ENCODE data around the gene TMEM263.

TMEM263 gene

DNA sequence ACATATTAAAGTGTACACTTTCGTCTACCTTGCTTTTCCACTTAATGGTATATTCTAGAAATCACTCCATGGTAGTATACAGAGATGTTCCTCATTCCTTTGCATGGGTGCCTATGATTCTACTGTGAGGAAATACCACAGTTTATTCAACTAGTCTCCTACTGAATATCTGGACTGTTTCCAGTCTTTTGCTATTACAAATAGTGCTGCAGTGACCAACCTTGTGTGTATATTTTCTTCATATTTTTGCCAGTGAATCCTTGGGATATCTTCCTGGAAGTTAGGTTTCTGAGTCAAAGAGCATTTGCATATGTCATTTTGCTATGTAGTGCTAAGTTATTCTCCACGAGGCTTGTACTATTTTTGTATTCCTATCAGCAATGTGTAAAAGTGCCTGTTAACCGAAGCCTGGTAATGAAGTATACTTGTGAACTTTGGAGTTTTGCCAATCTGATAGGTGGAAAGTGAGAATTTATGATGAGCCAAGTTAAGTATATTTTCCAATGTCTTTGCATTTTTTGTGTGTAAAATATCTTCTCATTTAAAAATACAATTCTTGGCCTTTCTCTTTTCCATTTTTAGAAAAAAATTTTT is 31.3 kb upstream of the TMEM263 start:
- no peak for DNase-seq
- TF ChIP-seq POLR2A (IDR thresholded peaks at IDR 0.05; ENCODE audit: low read length) (no peak), GATA1 (IDR thresholded peaks at IDR 0.05; ENCODE audit: low read depth, low read length) (no peak)

- no peak for DNase-seq
- TF ChIP-seq GATA1 (IDR thresholded peaks at IDR 0.05; ENCODE audit: low read depth, low read length) = no peak
- no peak for TF ChIP-seq POLR2A (IDR thresholded peaks at IDR 0.05; ENCODE audit: low read length)
Measured at GRCh38 chr12:106926657-106927056, 29.1 kb upstream of the TMEM263 start.

DNA sequence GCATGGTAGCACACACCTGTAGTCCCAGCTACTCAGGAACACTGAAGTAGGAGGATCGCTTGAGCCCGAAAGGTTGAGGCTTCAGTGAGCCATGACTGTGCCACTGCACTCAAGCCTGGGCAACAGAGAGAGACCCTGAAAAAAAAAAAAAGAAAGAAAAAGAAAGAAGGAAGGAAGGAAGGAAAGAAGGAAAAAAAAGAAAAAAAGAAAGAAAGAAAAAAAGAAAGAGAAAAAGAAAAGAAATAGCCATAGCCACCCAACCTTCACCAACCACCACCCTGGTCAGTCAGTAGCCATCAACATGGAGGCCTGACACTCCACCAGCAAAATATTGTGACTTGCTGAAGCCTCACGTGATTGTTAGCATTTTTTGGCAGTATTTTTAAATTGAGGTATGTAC is 21.4 kb upstream of the TMEM263 start:
- no peak for DNase-seq
- TF ChIP-seq POLR2A (IDR thresholded peaks at IDR 0.05; ENCODE audit: low read length) = no peak
- no peak for TF ChIP-seq GATA1 (IDR thresholded peaks at IDR 0.05; ENCODE audit: low read depth, low read length)

GRCh38 chr12:106941481-106942156 is 14.1 kb upstream of the TMEM263 start:
- peak; percentile 57 to 86 for DNase-seq
- no peak for TF ChIP-seq GATA1 (IDR thresholded peaks at IDR 0.05; ENCODE audit: low read depth, low read length)
- TF ChIP-seq POLR2A (IDR thresholded peaks at IDR 0.05; ENCODE audit: low read length) = no peak

- DNase-seq = peak; percentile 62 to 90
- no peak for TF ChIP-seq POLR2A (IDR thresholded peaks at IDR 0.05; ENCODE audit: low read length)
- no peak for TF ChIP-seq GATA1 (IDR thresholded peaks at IDR 0.05; ENCODE audit: low read depth, low read length)
Measured at GRCh38 chr12:106942775-106943174, 12.9 kb upstream of the TMEM263 start.

DNA sequence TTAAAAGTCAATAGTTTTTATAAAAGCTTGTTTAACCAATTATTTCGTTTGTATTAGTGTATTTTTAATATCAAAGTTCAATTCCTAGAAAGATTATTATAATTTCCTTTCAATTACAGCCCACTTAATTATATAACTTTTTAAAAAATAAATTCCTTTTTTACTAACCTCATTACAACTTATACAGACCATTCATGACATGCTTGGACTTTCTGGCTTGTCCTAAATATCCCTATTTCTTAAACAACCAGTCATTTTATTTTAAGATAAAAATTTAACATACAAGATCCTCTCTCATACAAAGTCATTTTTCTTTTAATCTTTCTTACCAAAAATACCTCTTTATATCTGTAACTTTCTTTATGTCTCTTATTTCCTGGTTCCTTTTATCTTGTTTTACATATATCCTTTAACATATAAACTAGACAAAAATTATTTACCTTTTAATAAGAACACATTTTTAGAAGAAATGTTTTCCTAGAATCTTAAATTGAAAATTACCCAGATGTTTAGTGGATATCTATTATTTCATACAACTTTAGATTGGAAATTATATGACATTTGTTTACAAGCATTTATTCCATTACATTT is 10.4 kb upstream of the TMEM263 start:
- DNase-seq = peak; percentile 45 to 67
- no peak for TF ChIP-seq GATA1 (IDR thresholded peaks at IDR 0.05; ENCODE audit: low read depth, low read length)
- TF ChIP-seq POLR2A (IDR thresholded peaks at IDR 0.05; ENCODE audit: low read length) = no peak

DNA sequence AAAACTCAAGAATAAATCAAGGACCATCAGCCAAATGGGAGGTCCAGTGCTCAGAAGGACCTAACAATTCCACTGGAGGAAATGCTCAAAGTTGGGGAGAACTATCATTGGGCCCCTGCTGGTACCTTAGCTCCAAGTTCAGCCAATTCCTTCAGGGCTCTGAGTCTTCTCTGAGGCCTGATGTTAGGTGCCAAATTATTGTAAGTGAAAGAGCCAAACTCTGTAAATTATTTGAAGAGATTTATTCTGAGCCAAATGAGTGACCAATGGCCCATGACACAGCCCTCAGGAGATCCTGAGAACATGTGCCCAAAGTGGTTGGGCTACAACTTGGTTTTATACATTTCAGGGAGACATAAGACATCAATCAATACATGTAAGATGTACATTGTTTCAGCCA is 8.2 kb upstream of the TMEM263 start:
- DNase-seq = no peak
- TF ChIP-seq POLR2A (IDR thresholded peaks at IDR 0.05; ENCODE audit: low read length) = no peak
- TF ChIP-seq GATA1 (IDR thresholded peaks at IDR 0.05; ENCODE audit: low read depth, low read length) = no peak

GRCh38 chr12:106950591-106950990 is 5.1 kb upstream of the TMEM263 start:
- no peak for DNase-seq

DNA sequence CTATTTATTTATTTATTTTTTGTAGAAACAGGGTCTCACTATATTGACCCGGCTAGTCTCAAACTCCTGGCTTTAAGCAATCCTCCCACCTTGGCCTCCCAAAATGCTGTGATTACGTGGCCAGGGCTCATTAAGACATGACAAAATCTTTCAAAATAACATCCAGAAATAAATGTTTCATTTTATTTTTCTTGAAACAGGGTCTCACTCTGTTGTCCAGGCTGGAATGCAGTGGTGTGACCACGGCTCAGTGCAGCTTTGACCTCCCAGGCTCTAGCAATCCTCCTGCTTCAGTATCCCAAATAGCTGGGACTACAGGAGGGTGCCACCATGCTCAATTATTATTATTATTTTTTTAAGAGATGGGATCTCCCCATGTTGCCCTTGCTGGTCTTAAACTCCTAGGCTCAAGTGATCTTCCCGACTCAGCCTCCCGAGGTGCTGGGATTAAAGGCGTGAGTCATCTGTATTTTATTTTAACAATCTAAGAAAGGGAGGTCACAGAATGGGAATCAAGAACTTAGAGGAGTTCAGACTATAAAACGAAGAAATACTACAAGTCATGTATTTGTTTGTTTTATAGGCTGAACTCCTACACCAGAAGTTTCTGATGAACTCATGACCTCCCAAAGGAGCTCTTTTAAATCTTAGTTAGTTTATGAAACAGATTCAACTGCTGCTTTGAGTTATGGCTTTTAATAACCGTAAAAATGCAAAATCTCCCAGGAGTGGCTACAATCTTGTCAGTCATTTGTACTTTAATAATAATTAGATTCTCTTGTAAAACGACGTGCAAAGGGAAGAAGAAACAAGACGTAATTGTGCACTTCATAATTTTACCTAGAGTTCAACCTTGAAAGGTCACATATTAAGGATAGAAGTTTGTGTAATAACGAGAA is 2.1 kb upstream of the TMEM263 start:
- TF ChIP-seq GATA1 (IDR thresholded peaks at IDR 0.05; ENCODE audit: low read depth, low read length) (no peak), POLR2A (IDR thresholded peaks at IDR 0.05; ENCODE audit: low read length) (no peak)
- DNase-seq = no peak

More at GRCh38 chr12:106950591-106950990, 5.1 kb upstream of the TMEM263 start:
- TF ChIP-seq GATA1 (IDR thresholded peaks at IDR 0.05; ENCODE audit: low read depth, low read length) (no peak), POLR2A (IDR thresholded peaks at IDR 0.05; ENCODE audit: low read length) (no peak)

DNA sequence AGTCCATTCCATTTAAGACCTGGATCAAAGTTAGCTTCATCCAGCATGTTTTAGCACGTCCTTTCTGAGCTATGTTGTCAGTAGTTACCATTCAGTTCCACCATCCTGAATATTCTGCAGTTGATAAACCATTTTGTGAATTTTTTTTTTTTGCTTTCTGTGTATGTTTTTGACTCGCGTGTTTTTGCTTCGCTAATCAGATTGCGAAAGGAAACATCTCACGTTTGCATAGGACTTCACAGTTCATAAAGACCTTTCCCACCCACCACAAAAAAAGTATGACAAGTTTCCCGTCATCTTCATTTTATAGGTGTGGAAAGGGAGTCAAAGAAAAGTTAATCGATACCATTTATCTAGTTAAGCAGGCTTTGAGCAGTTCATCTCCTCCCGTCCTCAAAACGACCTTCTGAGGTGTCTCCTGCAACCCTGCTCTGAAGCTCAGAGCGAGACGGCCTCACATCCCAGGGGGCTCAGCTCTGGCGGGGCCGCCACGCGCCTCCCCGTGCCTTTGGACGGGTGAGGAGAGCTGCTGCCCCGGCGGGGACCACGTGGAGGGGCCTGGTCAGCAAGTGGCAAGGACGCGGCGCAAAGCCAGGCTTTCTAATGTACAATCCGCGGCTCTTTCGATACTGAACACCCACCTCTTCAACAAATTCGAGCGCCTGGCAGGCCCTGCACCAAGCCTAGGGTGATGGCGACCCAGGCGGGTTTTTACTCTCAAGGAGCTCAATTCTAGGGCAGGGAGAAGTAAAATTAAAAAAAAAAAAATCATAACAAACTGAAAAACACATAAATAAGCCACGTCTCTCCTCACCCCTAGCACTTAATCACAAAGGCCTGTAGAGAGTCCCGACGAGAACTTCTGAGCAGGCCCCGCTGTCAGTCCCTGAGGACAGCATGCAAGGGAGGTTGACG is 988 bp upstream of the TMEM263 start:
- DNase-seq = peak; percentile 38 to 57

DNA sequence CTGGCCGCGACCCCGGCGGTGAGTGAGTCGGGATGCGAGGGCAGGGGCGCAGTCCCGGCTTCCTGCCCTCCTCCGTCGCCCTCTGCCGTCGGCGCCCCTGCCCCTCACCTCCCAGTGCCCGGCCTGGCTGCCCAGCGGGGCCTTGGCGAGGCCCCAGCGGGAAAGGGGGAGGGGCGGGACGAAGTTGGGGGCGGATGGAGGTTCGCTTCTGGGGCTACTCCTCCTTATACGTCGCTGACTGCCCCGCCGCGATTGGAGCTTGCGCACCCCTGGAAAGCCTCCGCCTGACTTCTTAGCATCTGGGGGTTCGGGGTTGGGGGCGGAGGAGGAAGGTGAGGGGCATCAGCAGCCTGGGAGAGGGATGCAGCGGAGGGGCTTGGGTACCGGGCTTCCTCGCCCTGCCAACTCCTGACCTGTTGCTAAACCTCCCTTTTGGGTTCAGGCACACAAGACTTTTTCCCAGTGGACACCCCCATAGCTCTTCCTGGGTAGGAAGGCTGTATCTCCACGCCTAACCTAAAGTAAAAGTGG is 406 bp downstream of the TMEM263 start:
- TF ChIP-seq GATA1 (IDR thresholded peaks at IDR 0.05; ENCODE audit: low read depth, low read length) = no peak
- TF ChIP-seq POLR2A (IDR thresholded peaks at IDR 0.05; ENCODE audit: low read length) = peak; percentile 26
- peak; percentile 72 to 73 for DNase-seq

More for the DNA sequence above, 988 bp upstream of the TMEM263 start:
- TF ChIP-seq POLR2A (IDR thresholded peaks at IDR 0.05; ENCODE audit: low read length) (no peak), GATA1 (IDR thresholded peaks at IDR 0.05; ENCODE audit: low read depth, low read length) (no peak)

GRCh38 chr12:106957583-106957982 is 1.9 kb downstream of the TMEM263 start:
- TF ChIP-seq GATA1 (IDR thresholded peaks at IDR 0.05; ENCODE audit: low read depth, low read length) (no peak), POLR2A (IDR thresholded peaks at IDR 0.05; ENCODE audit: low read length) (no peak)
- DNase-seq = peak in 1 of 2 experiments; percentile 6

DNA sequence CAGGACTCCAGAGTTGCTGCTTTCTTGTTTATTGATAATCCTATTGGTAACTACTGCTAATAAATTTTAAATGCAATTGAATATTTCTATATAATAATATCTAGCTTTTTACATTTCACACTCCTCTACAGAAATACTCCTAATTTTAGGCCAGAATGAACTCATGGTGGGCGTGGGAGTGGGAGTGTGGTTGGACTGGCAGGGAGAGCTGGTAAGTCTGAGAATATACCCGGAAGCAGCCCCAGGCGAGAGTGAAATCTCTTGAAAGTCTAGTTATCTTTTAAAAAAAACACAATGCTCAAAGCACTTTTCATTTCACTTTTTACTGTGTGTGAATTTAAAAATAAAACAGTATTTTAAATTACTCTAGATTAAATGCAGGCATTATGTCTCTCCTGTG is 4.7 kb downstream of the TMEM263 start:
- no peak for DNase-seq
- TF ChIP-seq POLR2A (IDR thresholded peaks at IDR 0.05; ENCODE audit: low read length) (no peak), GATA1 (IDR thresholded peaks at IDR 0.05; ENCODE audit: low read depth, low read length) (no peak)

Data from erythroblast (primary cell).